Activated CD4-positive, alpha-beta T cell treated with anti-CD3 and anti-CD28 coated beads, Interleukin-2, amount 10 ng/mL, durations not matched to agents 24 days and 14 days (primary cell): ENCODE measurements around the gene SNX30. TPM values are rescaled to one million over a fixed set of nuclear protein-coding genes. Genes with fewer than 3 reads are reported as not detected.

ENCODE experiments used
- DNase-seq: peaks from one replicate; pipeline ENCODE4 v3.0.0; 2022
- H3K27ac Mint-ChIP-seq: one replicate; pipeline ENCODE4 v1.8.0; 2022; ENCODE audit warnings: mild to moderate bottlenecking, mixed read lengths
- H3K27me3 Mint-ChIP-seq: one replicate; pipeline ENCODE4 v1.8.0; 2022; ENCODE audit warnings: mixed read lengths
- H3K36me3 Mint-ChIP-seq: one replicate; pipeline ENCODE4 v1.8.0; 2022; ENCODE audit warnings: low read depth, mild to moderate bottlenecking, mixed read lengths
- H3K4me1 Mint-ChIP-seq: one replicate; pipeline ENCODE4 v1.8.0; 2021; ENCODE audit warnings: mixed read lengths
- H3K4me3 Mint-ChIP-seq: one replicate; pipeline ENCODE4 v1.8.0; 2022; ENCODE audit warnings: mild to moderate bottlenecking, moderate library complexity, mixed read lengths
- H3K9me3 Mint-ChIP-seq: one replicate; pipeline ENCODE4 v1.8.0; 2021; ENCODE audit warnings: mixed read lengths
- intact Hi-C: fragments of 100-400 bp; cut with micrococcal nuclease; formaldehyde crosslinking; loops from one replicate; pipeline ENCODE4 v1.15.1; 2023
- total RNA-seq: library from RNA; stranded (reverse); gene quantifications from 2 replicates; pipeline ENCODE4 v1.2.3, GENCODE V29; 2022

Gene SNX30
- total RNA-seq, 1 donor from 2014 or later, result 2.6 TPM

DNA sequence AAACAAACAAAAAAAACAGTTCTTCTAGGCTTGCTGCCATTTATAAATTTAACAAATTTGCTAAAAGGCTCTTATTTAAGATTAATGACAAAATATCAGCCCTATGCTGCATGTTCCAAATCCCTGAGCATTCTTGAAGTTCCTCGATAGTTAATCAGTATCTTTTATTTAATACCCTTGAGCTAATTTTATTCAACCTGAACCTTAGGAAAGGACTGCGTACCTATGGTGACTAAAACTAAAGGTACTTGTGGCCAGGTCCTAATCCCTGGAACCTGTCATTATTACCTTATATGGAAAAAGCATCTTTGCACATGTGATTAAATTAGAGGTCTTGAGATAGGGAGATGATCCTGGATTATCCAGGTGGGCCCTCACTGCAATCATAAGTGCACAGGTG lies 22.2 kb upstream of the SNX30 start:
- intact Hi-C loops, result no loop called here
- Mint-ChIP-seq H3K27me3 (no peaks in the 10 kb centered on the region), H3K4me1 (no peaks in the 10 kb centered on the region), H3K27ac (no peak overlapping the region), H3K9me3 (no peaks in the 10 kb centered on the region), H3K4me3 (no peak overlapping the region), H3K36me3 (no peaks in the 10 kb centered on the region)
- no peak for DNase-seq

DNA sequence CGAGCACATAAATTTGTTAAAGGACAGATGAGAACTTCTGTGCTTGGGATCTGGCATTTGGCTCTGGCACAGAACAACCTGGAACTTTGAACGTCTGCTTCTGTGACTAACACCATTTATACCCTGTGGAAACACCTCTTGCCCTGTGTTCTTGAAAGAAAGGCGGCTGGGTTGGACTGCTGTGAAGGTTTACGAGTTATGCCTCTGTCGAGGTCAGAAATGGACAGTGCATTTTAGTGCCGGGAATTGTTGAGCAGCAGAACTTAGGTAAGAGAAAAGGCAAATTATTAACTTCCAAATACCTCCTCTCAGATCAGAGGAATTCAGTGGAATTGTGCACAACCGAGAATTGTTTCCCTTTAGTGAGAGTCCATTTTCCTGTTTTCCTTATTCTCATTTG lies 18.6 kb upstream of the SNX30 start:
- Mint-ChIP-seq H3K27ac (no peak overlapping the region), H3K4me1 (no peaks in the 10 kb centered on the region)
- intact Hi-C loops, result no loop called here

DNA sequence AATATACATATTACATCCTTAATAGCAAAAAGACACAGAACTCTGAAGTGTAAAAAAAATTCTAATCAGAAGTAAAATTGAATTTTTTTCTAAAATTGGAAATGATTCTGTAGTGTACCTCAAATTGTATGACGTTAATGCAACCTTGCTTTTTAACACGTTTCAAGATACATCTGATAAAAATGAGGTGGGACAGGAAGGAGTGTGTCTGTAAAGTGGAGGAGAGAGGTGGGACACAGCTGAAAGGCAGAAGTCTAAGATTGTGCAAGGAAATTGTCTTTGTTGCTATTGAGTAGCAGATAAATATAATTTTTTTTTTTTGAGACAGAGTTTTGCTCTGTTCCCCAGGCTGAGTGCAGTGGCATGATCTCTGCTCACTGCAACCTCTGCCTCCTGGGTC lies 15.7 kb upstream of the SNX30 start:
- no peak overlapping the region for H3K4me3 Mint-ChIP-seq
- H3K4me1 Mint-ChIP-seq, result no peaks in the 10 kb centered on the region
- no peaks in the 10 kb centered on the region for H3K9me3 Mint-ChIP-seq
- DNase-seq, result no peak
- H3K27ac Mint-ChIP-seq, result no peak overlapping the region
- peaks cover 3% of the 10 kb centered on the region for H3K27me3 Mint-ChIP-seq
- intact Hi-C loops, result no loop called here
- no peaks in the 10 kb centered on the region for H3K36me3 Mint-ChIP-seq

More for the DNA sequence above, 18.6 kb upstream of the SNX30 start:
- no peaks in the 10 kb centered on the region for H3K27me3 Mint-ChIP-seq
- H3K9me3 Mint-ChIP-seq, result no peaks in the 10 kb centered on the region
- no peaks in the 10 kb centered on the region for H3K36me3 Mint-ChIP-seq
- no peak for DNase-seq
- no peak overlapping the region for H3K4me3 Mint-ChIP-seq

DNA sequence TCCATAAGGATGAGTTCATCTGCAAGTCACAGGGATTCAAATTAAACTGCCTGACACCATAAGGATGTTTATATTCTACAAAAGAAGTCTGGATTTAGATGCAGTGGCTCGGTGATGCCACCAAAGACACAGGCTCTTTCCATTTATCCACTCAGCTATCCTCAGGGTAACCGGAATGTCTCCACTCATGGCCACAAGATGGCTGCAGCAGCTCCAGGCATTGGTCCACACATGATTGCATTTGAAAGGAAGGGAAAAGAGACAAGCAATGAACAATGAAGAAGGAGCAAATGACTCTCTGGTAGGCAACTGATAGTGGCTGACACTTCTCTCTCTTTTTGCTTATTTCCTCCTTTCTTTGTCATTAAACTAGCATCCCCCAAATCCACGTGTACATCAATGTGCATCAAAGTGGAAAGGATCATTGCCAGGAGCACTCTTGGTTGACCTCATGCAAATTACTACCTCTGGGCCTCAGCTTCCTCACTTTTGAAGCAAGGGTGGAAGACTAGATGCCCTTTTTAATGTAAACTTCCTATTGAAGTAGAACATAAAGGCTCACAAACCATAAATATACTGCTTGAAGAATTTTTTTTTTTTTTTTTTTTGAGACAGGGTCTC lies 7.2 kb upstream of the SNX30 start:
- Mint-ChIP-seq H3K27ac (no peak overlapping the region), H3K27me3 (no peaks in the 10 kb centered on the region), H3K9me3 (no peaks in the 10 kb centered on the region), H3K4me3 (no peak overlapping the region), H3K36me3 (no peaks in the 10 kb centered on the region), H3K4me1 (peaks cover 8% of the 10 kb centered on the region)
- DNase-seq, result no peak
- intact Hi-C loops, result no loop called here

DNA sequence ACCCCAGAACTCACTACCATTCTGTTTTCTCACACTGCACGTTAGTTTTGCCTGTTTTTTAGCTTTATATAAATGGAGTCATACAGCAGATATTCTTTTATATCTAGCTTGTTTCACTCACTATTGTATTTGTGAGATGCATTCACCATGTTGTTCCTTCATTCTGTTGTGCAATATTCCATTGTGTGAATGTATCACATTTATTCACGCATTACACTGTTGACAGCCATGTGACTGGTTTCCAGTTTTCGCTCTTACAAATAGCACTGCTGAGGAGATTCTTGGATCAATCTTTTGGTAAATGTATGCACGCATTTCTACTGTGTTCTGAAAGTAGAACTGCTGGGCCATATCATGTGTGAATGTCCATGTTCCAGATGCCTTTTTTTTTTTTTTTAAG lies 6.4 kb upstream of the SNX30 start:
- no peak for DNase-seq
- Mint-ChIP-seq H3K4me1 (peaks cover 11% of the 10 kb centered on the region), H3K9me3 (no peaks in the 10 kb centered on the region), H3K27ac (no peak overlapping the region), H3K36me3 (no peaks in the 10 kb centered on the region), H3K27me3 (no peaks in the 10 kb centered on the region), H3K4me3 (no peak overlapping the region)
- intact Hi-C loops, result no loop called here

DNA sequence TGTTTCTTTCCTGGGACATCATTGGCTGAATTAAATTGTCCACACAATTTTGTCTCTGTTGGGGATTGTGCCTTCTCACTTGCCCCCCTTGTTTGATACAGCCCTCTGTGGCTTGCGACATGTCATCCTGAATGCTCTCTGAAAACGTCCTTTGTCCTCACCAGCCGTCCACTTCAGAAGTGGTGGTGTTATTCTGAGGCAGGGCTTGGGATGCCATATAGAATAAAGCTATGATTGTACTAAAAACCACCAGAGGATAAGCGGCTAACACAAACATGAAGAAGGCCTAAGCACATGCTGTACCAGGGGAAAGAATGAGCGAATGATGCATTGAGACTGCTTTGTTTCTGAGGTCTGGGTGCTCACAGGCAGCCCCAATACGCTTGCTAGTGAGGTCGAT lies 3.5 kb upstream of the SNX30 start:
- H3K9me3 Mint-ChIP-seq, result no peaks in the 10 kb centered on the region
- H3K4me3 Mint-ChIP-seq, result no peak overlapping the region
- H3K27ac Mint-ChIP-seq, result no peak overlapping the region
- no peak for DNase-seq
- peaks cover 4% of the 10 kb centered on the region for H3K27me3 Mint-ChIP-seq
- H3K36me3 Mint-ChIP-seq, result no peaks in the 10 kb centered on the region
- intact Hi-C loops, result no loop called here
- peaks cover 28% of the 10 kb centered on the region for H3K4me1 Mint-ChIP-seq

DNA sequence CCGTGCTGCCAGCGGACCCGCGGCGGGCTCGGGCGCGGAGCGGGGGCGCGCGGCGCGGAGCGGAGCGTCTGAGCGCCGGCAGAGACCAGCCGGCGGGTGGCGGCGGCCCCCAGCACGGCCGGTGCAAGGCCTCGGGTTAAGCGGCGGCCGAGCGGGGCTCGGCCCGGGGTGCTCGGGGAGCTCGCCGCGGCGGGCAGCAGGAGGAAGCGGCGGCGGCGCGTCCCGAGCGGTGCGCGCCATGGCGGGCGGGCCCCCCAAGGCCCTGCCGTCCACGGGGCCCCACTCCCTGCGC lies 150 bp downstream of the SNX30 start:
- Mint-ChIP-seq H3K4me3 (no peak overlapping the region), H3K36me3 (no peaks in the 10 kb centered on the region), H3K4me1 (peaks cover 55% of the 10 kb centered on the region), H3K9me3 (no peaks in the 10 kb centered on the region), H3K27ac (no peak overlapping the region), H3K27me3 (peaks cover 4% of the 10 kb centered on the region)
- intact Hi-C loops, result loop anchor here (1.0 to 10.0 kb wide), 6 partner anchors 32 to 833 kb away; partner anchors contain the start of genes FKBP15, INIP, PTBP3 and SLC31A1
- DNase-seq, result no peak

DNA sequence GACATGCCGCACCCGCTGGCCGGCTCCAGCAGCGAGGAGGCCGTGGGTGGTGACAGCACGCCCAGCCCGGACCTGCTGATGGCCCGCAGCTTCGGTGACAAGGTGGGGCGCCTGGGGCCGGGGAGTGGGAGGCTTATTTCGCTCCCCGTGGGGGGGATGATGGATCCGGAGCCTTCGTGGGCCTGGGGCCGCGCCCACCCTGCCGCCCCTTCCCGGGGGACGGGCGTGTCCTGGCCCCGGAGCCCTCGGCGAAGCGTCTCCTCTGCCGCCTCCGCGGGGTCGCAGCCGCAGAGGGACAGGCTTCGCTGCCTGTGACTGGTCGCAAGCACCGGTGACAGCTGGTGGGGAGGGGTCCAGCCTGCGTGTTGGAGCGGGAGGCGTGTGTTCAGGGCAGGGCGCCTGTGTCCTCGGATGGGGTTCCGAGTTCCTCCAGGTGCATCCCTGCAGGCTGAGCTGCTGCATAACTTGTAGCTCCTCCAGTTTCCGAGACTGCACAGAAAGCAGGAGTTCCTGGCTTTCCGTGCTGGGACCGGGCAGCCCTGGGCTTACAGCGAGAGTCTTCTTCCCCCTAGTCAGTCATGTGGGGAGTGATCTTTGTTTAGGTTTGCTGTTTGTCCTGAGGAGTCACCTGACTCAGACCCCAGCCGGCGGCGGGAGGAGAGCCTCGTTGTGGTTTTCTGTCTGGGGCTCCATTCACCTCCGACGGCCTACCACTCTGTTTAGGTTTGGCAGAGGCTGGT lies 666 bp downstream of the SNX30 start:
- peak; percentile 81 for DNase-seq
- intact Hi-C loops, result loop anchor here (5.0 to 10.0 kb wide), 5 partner anchors 41 to 834 kb away; partner anchors contain the start of genes FKBP15, PTBP3, SLC31A1 and SLC31A2
- Mint-ChIP-seq H3K9me3 (no peaks in the 10 kb centered on the region), H3K4me1 (peaks cover 59% of the 10 kb centered on the region), H3K4me3 (peak overlapping the region; percentile 79), H3K27ac (peak overlapping the region; percentile 53), H3K27me3 (peaks cover 4% of the 10 kb centered on the region), H3K36me3 (no peaks in the 10 kb centered on the region)

DNA sequence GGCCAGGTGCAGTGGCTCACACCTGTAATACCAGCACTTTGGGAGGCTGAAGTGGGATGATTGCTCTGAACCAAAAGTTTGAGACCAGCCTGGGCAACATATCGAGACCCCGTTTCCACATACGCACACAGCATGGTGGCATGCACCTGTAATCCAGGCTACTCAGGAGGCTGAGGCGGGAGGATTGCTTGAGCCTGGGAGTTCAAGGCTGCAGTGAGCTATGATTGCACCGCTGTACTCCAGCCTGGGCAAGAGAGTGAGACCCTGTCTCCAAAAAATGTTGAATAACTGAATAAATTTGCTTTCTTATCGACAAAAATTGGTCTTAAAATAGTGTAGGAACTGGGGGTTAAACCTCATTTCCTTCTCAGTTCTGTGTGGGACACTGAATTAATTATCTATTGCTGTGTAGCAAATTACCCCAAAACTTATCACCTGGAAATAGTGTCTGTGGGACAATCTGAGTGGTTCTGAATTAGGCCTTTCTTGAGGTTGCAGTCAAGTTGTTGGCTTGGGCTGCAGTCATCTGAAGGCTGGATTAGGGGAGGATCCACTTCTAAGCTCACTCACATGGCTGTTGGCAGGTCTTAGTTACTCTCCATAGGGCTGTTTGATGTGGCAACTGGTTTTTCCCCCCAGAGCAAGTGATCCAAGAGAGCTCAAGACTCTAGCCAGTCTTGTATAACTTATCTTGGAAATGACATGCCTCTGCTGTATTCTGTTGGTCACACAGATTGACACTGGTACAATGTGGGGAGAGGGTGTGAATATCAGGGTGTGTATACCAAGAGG lies 2.0 kb downstream of the SNX30 start:
- Mint-ChIP-seq H3K36me3 (peaks cover under 1% of the 10 kb centered on the region), H3K27me3 (peaks cover 5% of the 10 kb centered on the region), H3K4me3 (peak overlapping the region; percentile 79), H3K9me3 (peaks cover 1% of the 10 kb centered on the region), H3K4me1 (peaks cover 64% of the 10 kb centered on the region), H3K27ac (no peak overlapping the region)
- intact Hi-C loops, result loop anchor here (5.0 to 10.0 kb wide), 5 partner anchors 40 to 835 kb away; partner anchors contain the start of genes FKBP15, PTBP3, SLC31A1 and SLC31A2
- DNase-seq, result no peak

DNA sequence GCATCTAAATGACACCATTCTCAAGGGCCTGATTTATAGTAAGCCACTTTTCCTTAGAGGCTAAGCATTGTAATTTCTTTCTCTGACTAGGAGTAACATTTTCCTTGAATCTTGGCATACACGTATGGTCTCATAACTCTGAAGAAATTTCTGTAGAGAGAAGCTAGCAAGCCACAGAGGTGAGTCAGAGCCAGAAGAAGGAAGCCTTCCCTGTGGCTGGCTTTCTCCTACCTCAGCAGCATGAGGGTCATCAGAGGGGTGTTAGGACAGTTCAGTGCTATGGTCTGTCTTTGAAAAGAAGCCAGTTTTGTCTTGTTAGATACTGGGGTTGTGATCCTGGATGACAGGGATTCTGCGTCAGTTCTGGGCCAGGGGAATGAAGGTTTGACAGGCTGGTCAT lies 3.2 kb downstream of the SNX30 start:
- peaks cover 10% of the 10 kb centered on the region for H3K27me3 Mint-ChIP-seq
- peak; percentile 63 for DNase-seq
- H3K4me3 Mint-ChIP-seq, result peak overlapping the region; percentile 61
- intact Hi-C loops, result loop anchor here (2.0 to 10.0 kb wide), 7 partner anchors 17 to 836 kb away; partner anchors contain the start of genes FKBP15, PTBP3, SLC31A1 and SLC31A2
- peaks cover 2% of the 10 kb centered on the region for H3K36me3 Mint-ChIP-seq
- H3K27ac Mint-ChIP-seq, result peak overlapping the region; percentile 68
- H3K4me1 Mint-ChIP-seq, result peaks cover 65% of the 10 kb centered on the region
- H3K9me3 Mint-ChIP-seq, result peaks cover 4% of the 10 kb centered on the region

DNA sequence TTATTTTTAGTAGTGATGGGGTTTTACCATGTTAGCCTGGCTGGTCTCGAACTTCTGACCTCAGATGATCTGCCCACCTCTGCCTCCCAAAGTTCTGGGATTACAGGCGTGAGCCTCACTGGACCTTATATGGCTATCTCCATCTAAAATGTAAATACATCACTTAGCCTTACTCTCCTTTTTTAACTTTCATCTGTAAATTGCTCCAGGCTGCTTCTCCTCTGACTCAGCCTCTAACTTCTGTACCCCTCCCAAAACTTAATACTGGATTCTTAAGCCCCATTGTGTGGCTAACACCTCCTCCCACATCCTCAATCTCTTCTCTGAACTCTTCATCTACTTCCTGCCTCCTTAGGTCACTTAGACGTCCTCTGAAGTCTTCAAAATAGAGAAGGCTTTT lies 4.0 kb downstream of the SNX30 start:
- Mint-ChIP-seq H3K4me1 (peaks cover 58% of the 10 kb centered on the region), H3K27ac (peak overlapping the region; percentile 35), H3K36me3 (peaks cover 5% of the 10 kb centered on the region), H3K4me3 (peak overlapping the region; percentile 24), H3K27me3 (peaks cover 10% of the 10 kb centered on the region), H3K9me3 (peaks cover 4% of the 10 kb centered on the region)
- peak; percentile 85 for DNase-seq
- intact Hi-C loops, result loop anchor here (2.0 to 10.0 kb wide), 7 partner anchors 16 to 837 kb away; partner anchors contain the start of genes FKBP15, PTBP3, SLC31A1 and SLC31A2

DNA sequence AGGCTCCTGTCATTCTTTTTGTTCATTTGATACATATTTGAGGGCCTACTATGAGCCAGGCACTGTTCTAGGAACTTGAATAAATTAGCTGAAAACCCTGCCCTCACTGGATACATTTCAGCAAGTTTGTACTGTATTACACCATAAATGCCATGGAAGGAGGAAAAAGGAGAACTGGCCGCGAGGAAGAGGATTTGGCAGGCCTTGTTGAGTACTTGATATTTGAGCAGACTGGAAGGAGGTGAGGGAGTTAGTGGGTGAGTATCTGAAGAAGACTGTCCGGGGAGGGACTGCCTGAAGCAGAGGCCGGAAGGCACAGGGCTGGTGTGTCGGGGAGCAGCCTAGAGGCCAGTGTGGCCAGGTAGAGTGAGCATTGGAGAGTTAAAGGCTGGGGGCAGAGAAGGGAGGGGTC lies 4.5 kb downstream of the SNX30 start:
- DNase-seq, result no peak
- peaks cover 59% of the 10 kb centered on the region for H3K4me1 Mint-ChIP-seq
- peaks cover 10% of the 10 kb centered on the region for H3K27me3 Mint-ChIP-seq
- peaks cover 4% of the 10 kb centered on the region for H3K9me3 Mint-ChIP-seq
- peaks cover 5% of the 10 kb centered on the region for H3K36me3 Mint-ChIP-seq
- H3K27ac Mint-ChIP-seq, result peak overlapping the region; percentile 35
- intact Hi-C loops, result loop anchor here (2.0 to 10.0 kb wide), 3 partner anchors 16 to 724 kb away; partner anchors contain the start of gene SLC31A2
- H3K4me3 Mint-ChIP-seq, result peak overlapping the region; percentile 24

DNA sequence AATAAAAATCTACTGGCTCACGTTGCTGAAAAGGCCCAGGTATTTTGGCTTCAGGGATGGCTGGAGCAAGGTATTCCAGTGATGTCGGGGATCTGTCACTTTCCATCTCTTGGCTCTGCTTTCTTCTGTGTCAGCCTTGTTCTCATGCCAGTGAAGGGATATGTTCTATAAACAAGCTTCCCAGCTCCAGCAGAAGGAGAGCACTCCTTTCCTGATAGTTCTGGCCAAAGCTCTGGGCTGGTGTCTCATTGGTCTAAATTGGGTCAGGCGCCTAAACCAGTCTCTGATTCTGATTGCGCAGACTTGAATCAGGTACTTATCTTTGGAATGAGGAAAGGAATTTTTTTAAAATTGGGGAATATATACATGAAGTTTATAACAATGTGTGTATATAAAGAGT lies 5.1 kb downstream of the SNX30 start:
- intact Hi-C loops, result loop anchor here (2.0 to 10.0 kb wide), 3 partner anchors 15 to 725 kb away; partner anchors contain the start of gene SLC31A2
- no peak overlapping the region for H3K27ac Mint-ChIP-seq
- peaks cover 11% of the 10 kb centered on the region for H3K27me3 Mint-ChIP-seq
- peaks cover 55% of the 10 kb centered on the region for H3K4me1 Mint-ChIP-seq
- H3K4me3 Mint-ChIP-seq, result no peak overlapping the region
- H3K9me3 Mint-ChIP-seq, result peaks cover 4% of the 10 kb centered on the region
- no peak for DNase-seq
- peaks cover 5% of the 10 kb centered on the region for H3K36me3 Mint-ChIP-seq
